ENCODE data around the gene AK8. TPM values are rescaled to one million over a fixed set of nuclear protein-coding genes. Genes with fewer than 3 reads are reported as not detected.
A peak's percentile ranks its signal among the peaks of the same experiment; 100 is the strongest.

AK8 gene
- total RNA-seq, 2 donors from 2014 or later, result 0.19 TPM; not detected in 1

GRCh38 chr9:132880324-132880661, 2.2 kb upstream of the AK8 start:
- peaks cover 0 to 18% of the 10 kb centered on the region in 2 donors for H3K4me1 ChIP-seq
- H3K27me3 ChIP-seq, result no peaks in the 10 kb centered on the region
- no peak overlapping the region for H3K4me3 ChIP-seq
- no peak for TF ChIP-seq CTCF (IDR thresholded peaks at IDR 0.05)
- H3K36me3 ChIP-seq, result no peaks in the 10 kb centered on the region
- peak overlapping the region; percentile 85 to 89 for H3K27ac ChIP-seq
- H3K9me3 ChIP-seq, result no peaks in the 10 kb centered on the region
- DNase-seq (ENCODE audit: low spot score), result no peak

DNA sequence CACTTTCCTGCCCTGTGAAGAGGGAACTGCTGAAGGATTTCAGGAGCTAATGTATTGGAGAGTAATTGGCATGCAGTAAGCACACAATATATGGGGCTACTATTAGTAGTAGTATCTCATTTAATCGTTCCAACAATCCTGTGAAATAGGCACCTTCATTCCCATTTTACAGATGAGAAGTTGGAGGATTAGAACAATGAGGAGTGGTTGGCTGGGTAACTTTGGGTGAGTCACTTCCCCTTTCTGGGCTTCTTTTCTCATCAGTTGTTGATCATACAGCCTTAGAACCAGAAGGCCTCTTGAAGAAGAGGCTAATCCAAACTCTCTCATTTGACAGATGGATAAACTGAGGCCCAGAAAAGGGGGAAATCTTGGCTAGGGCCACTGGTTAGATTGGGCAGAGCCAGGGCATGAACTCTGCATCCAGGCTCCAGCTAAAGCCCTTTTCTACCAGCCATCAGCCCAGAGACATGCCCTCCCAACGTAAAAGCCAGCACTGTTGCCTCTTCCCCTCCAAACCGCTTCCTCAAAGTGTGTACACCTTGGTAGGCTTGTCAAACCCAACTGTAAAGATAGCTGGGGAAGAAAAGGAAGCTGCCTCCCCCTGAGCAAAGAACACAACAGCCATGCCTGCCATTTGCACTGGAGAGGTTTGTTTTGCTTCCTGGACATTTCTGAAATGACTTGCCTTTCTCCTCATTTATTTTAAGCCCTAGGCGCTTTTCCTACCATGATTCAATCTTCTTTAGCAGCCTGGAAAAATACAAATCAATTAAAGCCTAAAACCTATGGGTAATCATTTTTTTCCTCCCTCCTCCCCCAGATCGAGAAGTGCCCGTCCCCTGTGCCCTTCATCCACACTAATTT, 1.6 kb upstream of the AK8 start:
- DNase-seq (ENCODE audit: low spot score), result no peak
- Histone ChIP-seq H3K4me3 (peak overlapping the region in 1 of 2 donors; percentile 94), H3K4me1 (peaks cover 0 to 18% of the 10 kb centered on the region in 2 donors), H3K36me3 (no peaks in the 10 kb centered on the region), H3K27me3 (no peaks in the 10 kb centered on the region), H3K27ac (peak overlapping the region; percentile 85 to 89), H3K9me3 (no peaks in the 10 kb centered on the region)
- TF ChIP-seq CTCF (IDR thresholded peaks at IDR 0.05), result no peak

GRCh38 chr9:132878695-132879456, 792 bp upstream of the AK8 start, which contains the start of gene SPACA9:
SPACA9 (plus strand) TSS chr9:132878898; CDS start chr9:132883948, 5,050 bp downstream.
- peak; percentile 73 for DNase-seq (ENCODE audit: low spot score)
- Histone ChIP-seq H3K9me3 (no peaks in the 10 kb centered on the region), H3K4me1 (peaks cover 0 to 18% of the 10 kb centered on the region in 2 donors), H3K27me3 (no peaks in the 10 kb centered on the region), H3K27ac (peak within 1 kb of the TSS; percentile 85 to 89), H3K4me3 (peak within 1 kb of the TSS; percentile 93 to 94), H3K36me3 (no peaks in the 10 kb centered on the region)
- no peak for TF ChIP-seq CTCF (IDR thresholded peaks at IDR 0.05)

DNA sequence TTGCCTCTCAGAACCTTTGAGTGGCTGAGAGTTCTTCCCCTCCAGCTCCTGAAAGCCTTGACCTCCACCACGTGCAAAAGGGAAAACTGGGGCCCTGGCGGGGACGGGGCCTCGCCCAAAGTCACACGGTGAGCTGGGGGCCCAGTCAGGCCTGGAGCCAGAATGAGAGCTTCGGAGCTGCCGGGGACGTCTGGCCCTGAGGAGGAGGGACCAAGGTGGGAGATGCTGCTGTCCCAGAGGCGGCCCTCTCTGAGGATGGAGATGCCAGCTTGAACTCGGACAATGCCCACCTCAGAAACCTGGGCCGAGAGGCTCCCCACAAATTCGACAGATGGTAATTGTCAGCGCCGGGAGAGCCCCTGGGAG, 643 bp downstream of the AK8 start:
- Histone ChIP-seq H3K27me3 (no peaks in the 10 kb centered on the region), H3K36me3 (no peaks in the 10 kb centered on the region), H3K27ac (no peak overlapping the region), H3K9me3 (no peaks in the 10 kb centered on the region), H3K4me1 (peaks cover 0 to 18% of the 10 kb centered on the region in 2 donors), H3K4me3 (peak overlapping the region; percentile 93 to 94)
- no peak for TF ChIP-seq CTCF (IDR thresholded peaks at IDR 0.05)
- no peak for DNase-seq (ENCODE audit: low spot score)

DNA sequence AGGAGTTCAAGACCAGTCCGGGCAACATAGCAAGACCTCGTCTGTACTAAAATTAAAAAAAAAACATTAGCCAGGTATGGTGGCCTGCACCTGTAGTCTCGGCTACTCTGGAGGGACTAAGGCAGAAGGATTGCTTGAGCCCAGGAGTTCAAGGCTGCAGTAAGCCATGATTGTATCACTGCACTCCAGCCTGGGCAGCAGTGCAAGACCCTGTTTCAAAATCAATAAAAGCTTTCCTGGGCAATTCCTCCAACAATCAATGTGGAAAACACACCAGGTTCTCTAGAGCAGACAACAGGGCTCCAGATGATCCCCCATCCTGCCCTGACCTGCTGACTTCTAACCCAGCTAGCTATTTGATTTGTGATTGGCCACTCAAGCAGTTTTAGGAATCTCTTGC, 1.2 kb downstream of the AK8 start:
- no peak for TF ChIP-seq CTCF (IDR thresholded peaks at IDR 0.05)
- H3K27me3 ChIP-seq, result no peaks in the 10 kb centered on the region
- H3K27ac ChIP-seq, result no peak overlapping the region
- H3K36me3 ChIP-seq, result no peaks in the 10 kb centered on the region
- H3K9me3 ChIP-seq, result no peaks in the 10 kb centered on the region
- no peak for DNase-seq (ENCODE audit: low spot score)
- H3K4me1 ChIP-seq, result peaks cover 0 to 18% of the 10 kb centered on the region in 2 donors
- H3K4me3 ChIP-seq, result no peak overlapping the region
